Measurements from ENCODE around the gene TTC31. TPM values are rescaled to one million over a fixed set of nuclear protein-coding genes. Genes with fewer than 3 reads are reported as not detected.

The TTC31 gene
- total RNA-seq, 1 donor from 2014 or later: 19.5 TPM

DNA sequence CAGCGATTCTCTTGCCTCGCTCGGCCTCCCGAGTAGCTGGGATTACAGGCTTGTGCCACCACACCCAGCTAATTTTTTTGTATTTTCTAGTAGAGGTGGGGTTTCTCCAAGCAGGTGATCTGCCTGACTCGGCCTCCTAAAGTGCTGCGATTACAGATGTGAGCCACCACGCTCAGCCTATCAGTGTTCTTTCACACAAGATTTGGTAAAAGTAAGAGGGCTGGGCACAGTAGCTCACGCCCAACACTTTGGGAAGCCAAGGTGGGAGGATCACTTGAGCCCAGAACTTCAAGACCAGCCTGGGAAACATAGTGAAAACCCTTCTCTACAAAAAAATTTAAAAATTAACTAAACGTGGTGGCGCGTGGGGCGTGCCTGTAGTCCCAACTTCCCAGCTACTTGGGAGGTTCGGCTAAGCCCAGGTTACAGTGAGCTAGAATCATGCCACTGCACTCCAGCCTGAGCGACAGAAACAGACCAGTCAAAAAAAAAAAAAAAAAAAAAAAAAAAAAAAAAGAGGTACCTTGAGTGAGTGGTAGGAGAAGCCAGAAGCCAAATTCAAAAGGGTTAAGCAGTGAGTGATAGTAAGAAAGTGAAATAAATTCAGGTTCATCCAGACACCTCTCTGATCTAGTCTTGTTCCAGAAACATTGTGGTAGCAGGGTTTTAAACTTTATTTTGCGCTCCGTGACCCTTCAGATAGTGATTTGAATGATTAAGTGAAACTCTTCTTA, 11.4 kb upstream of the TTC31 start:
- intact Hi-C loops (cut with DNase I): loop anchor here (1.0 to 2.0 kb wide), 2 partner anchors 11 to 13 kb away; partner anchors contain the start of genes CCDC142 and WBP1
- H3K36me3 ChIP-seq: peaks cover 17 to 22% of the 10 kb centered on the region in 2 donors
- no peaks in the 10 kb centered on the region for H3K9me3 ChIP-seq
- no peak for TF ChIP-seq CTCF (IDR thresholded peaks at IDR 0.05)
- DNase-seq (ENCODE audit: low spot score in 2 of 2): no peak
- H3K4me1 ChIP-seq: peaks cover 10 to 14% of the 10 kb centered on the region in 2 donors
- H3K4me3 ChIP-seq: peak overlapping the region; percentile 63 to 81
- no peaks in the 10 kb centered on the region for H3K27me3 ChIP-seq
- peak overlapping the region; percentile 88 to 95 for H3K27ac ChIP-seq

DNA sequence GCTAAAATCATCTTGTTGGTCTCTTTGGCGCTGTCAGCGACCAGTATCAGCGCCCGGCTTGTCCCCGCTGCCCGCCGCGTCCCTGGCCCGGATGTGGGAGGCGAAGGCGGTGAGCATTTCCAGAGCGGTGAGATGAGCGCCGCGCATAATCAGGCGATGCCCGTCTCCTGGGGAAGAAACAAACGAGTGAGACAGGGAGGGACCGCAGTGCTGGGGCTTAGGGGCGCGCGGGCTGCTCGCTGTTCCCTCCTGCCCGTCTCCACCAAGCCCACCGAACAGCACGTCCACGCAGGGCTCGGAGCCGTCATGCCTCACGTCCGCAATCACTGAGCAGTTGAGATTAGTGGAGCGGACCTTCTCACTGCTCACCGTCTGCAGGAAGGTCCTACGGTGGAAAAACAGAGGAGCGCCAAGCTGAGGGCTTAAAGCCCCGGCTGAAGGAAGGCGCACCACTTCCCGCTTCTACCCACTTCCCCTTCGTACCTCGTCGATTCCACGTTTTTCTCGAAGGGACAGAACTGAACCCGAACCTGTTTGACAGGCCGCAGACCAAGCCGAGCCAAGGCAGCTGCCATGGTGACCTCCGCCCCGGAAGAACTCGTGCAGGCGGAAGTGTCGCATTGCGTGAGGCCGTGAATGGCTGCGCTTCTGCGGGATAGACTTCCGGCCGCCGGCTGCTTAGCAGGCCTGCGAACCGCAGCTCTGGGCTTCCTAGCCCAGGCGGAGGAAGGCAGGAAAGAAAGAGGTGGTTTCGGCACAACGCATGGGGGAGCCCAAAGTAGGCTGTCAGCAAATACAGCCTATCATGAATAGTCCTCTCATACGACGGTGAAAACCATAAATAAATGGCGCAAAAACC, 10.6 kb upstream of the TTC31 start, which contains the start of gene MRPL53:
Gene MRPL53, minus strand, starts transcription at position 595 of the 859 bp plus-strand sequence. Its CDS starts 20 bp downstream, at position 575.
- Histone ChIP-seq H3K27ac (peak within 1 kb of the TSS; percentile 88 to 95), H3K4me3 (peak within 1 kb of the TSS; percentile 63 to 81), H3K27me3 (no peaks in the 10 kb centered on the region), H3K36me3 (peaks cover 17 to 28% of the 10 kb centered on the region in 2 donors), H3K4me1 (peaks cover 10 to 14% of the 10 kb centered on the region in 2 donors), H3K9me3 (no peaks in the 10 kb centered on the region)
- DNase-seq (ENCODE audit: low spot score in 2 of 2): peak; percentile 70 to 96
- no peak for TF ChIP-seq CTCF (IDR thresholded peaks at IDR 0.05)
- intact Hi-C loops (cut with DNase I): loop anchor here (1.0 to 2.0 kb wide), 2 partner anchors 10 to 14 kb away; partner anchors contain the start of genes CCDC142 and WBP1

GRCh38 chr2:74472945-74473258, 10.0 kb upstream of the TTC31 start:
- Histone ChIP-seq H3K36me3 (peaks cover 22 to 32% of the 10 kb centered on the region in 2 donors), H3K4me1 (peaks cover 10 to 14% of the 10 kb centered on the region in 2 donors), H3K27ac (peak overlapping the region; percentile 88 to 95), H3K4me3 (peak overlapping the region; percentile 63 to 81), H3K27me3 (no peaks in the 10 kb centered on the region), H3K9me3 (no peaks in the 10 kb centered on the region)
- intact Hi-C loops (cut with DNase I): loop anchor here (1.0 to 2.0 kb wide), 2 partner anchors 9 to 14 kb away; partner anchors contain the start of genes CCDC142 and WBP1
- no peak for TF ChIP-seq CTCF (IDR thresholded peaks at IDR 0.05)
- DNase-seq (ENCODE audit: low spot score in 2 of 2): no peak

- intact Hi-C loops (cut with DNase I): no loop called here
- no peak for DNase-seq (ENCODE audit: low spot score in 2 of 2)
Measured at GRCh38 chr2:74474481-74474880, 8.4 kb upstream of the TTC31 start.

More at GRCh38 chr2:74474481-74474880, 8.4 kb upstream of the TTC31 start:
- no peaks in the 10 kb centered on the region for H3K27me3 ChIP-seq
- H3K36me3 ChIP-seq: peaks cover 30 to 32% of the 10 kb centered on the region in 2 donors
- no peak overlapping the region for H3K27ac ChIP-seq
- H3K4me1 ChIP-seq: peaks cover 13 to 14% of the 10 kb centered on the region in 2 donors
- no peaks in the 10 kb centered on the region for H3K9me3 ChIP-seq
- H3K4me3 ChIP-seq: no peak overlapping the region
- no peak for TF ChIP-seq CTCF (IDR thresholded peaks at IDR 0.05)
